ENCODE data around the gene MYBBP1A. TPM values are rescaled to one million over a fixed set of nuclear protein-coding genes. Genes with fewer than 3 reads are reported as not detected.

MYBBP1A gene
- total RNA-seq, 1 experiment from 2014 or later = 163 TPM

DNA sequence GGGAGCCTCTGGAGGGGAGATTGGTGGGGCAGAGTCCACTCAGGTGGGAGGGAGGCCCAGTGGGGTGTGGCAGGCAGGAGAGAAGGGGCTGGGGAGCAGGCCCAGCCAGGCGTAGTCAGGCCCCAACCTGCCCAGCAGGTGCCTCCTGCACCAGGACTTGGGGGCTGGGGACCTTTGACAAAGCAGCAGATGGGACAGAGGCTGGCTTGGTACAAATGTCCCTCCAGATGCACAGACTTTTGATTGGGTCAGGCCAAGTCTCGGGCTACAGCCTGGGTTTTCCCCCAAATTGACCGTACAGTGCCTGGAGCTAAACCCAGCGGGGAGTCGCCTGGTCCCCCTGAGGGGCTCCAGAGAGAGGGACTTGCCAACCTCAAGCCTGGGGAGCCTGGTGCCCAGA, 4.8 kb upstream of the MYBBP1A start (continued):
- TF ChIP-seq, protein P1, sequence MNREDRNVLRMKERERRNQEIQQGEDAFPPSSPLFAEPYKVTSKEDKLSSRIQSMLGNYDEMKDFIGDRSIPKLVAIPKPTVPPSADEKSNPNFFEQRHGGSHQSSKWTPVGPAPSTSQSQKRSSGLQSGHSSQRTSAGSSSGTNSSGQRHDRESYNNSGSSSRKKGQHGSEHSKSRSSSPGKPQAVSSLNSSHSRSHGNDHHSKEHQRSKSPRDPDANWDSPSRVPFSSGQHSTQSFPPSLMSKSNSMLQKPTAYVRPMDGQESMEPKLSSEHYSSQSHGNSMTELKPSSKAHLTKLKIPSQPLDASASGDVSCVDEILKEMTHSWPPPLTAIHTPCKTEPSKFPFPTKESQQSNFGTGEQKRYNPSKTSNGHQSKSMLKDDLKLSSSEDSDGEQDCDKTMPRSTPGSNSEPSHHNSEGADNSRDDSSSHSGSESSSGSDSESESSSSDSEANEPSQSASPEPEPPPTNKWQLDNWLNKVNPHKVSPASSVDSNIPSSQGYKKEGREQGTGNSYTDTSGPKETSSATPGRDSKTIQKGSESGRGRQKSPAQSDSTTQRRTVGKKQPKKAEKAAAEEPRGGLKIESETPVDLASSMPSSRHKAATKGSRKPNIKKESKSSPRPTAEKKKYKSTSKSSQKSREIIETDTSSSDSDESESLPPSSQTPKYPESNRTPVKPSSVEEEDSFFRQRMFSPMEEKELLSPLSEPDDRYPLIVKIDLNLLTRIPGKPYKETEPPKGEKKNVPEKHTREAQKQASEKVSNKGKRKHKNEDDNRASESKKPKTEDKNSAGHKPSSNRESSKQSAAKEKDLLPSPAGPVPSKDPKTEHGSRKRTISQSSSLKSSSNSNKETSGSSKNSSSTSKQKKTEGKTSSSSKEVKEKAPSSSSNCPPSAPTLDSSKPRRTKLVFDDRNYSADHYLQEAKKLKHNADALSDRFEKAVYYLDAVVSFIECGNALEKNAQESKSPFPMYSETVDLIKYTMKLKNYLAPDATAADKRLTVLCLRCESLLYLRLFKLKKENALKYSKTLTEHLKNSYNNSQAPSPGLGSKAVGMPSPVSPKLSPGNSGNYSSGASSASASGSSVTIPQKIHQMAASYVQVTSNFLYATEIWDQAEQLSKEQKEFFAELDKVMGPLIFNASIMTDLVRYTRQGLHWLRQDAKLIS (CRISPR knock-in tag; IDR thresholded peaks at IDR 0.05; ENCODE audit: borderline replicate concordance) = no peak
- TF ChIP-seq TP53 (CRISPR knock-in tag; IDR thresholded peaks at IDR 0.05) = no peak
- TF ChIP-seq ZNF121 (CRISPR knock-in tag; IDR thresholded peaks at IDR 0.05) = no peak
- no peak for TF ChIP-seq ZNF138 (CRISPR knock-in tag; conservative IDR thresholded peaks at IDR 0.05)
- TF ChIP-seq, protein P2, sequence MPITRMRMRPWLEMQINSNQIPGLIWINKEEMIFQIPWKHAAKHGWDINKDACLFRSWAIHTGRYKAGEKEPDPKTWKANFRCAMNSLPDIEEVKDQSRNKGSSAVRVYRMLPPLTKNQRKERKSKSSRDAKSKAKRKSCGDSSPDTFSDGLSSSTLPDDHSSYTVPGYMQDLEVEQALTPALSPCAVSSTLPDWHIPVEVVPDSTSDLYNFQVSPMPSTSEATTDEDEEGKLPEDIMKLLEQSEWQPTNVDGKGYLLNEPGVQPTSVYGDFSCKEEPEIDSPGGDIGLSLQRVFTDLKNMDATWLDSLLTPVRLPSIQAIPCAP (CRISPR knock-in tag; IDR thresholded peaks at IDR 0.05) = no peak
- TF ChIP-seq, protein P3, sequence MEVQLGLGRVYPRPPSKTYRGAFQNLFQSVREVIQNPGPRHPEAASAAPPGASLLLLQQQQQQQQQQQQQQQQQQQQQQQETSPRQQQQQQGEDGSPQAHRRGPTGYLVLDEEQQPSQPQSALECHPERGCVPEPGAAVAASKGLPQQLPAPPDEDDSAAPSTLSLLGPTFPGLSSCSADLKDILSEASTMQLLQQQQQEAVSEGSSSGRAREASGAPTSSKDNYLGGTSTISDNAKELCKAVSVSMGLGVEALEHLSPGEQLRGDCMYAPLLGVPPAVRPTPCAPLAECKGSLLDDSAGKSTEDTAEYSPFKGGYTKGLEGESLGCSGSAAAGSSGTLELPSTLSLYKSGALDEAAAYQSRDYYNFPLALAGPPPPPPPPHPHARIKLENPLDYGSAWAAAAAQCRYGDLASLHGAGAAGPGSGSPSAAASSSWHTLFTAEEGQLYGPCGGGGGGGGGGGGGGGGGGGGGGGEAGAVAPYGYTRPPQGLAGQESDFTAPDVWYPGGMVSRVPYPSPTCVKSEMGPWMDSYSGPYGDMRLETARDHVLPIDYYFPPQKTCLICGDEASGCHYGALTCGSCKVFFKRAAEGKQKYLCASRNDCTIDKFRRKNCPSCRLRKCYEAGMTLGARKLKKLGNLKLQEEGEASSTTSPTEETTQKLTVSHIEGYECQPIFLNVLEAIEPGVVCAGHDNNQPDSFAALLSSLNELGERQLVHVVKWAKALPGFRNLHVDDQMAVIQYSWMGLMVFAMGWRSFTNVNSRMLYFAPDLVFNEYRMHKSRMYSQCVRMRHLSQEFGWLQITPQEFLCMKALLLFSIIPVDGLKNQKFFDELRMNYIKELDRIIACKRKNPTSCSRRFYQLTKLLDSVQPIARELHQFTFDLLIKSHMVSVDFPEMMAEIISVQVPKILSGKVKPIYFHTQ (CRISPR knock-in tag; IDR thresholded peaks at IDR 0.05) = no peak
- TF ChIP-seq, protein P4, sequence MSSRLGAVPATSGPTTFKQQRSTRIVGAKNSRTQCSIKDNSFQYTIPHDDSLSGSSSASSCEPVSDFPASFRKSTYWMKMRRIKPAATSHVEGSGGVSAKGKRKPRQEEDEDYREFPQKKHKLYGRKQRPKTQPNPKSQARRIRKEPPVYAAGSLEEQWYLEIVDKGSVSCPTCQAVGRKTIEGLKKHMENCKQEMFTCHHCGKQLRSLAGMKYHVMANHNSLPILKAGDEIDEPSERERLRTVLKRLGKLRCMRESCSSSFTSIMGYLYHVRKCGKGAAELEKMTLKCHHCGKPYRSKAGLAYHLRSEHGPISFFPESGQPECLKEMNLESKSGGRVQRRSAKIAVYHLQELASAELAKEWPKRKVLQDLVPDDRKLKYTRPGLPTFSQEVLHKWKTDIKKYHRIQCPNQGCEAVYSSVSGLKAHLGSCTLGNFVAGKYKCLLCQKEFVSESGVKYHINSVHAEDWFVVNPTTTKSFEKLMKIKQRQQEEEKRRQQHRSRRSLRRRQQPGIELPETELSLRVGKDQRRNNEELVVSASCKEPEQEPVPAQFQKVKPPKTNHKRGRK (CRISPR knock-in tag; IDR thresholded peaks at IDR 0.05; ENCODE audit: borderline replicate concordance) = no peak
- TF ChIP-seq, protein P5, sequence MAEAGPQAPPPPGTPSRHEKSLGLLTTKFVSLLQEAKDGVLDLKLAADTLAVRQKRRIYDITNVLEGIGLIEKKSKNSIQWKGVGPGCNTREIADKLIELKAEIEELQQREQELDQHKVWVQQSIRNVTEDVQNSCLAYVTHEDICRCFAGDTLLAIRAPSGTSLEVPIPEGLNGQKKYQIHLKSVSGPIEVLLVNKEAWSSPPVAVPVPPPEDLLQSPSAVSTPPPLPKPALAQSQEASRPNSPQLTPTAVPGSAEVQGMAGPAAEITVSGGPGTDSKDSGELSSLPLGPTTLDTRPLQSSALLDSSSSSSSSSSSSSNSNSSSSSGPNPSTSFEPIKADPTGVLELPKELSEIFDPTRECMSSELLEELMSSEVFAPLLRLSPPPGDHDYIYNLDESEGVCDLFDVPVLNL (CRISPR knock-in tag; IDR thresholded peaks at IDR 0.05; ENCODE audit: borderline replicate concordance, low read depth) = no peak
- TF ChIP-seq ZNF416 (CRISPR knock-in tag; IDR thresholded peaks at IDR 0.05) = no peak
- no peak for TF ChIP-seq PRRX2 (CRISPR knock-in tag; IDR thresholded peaks at IDR 0.05)
- TF ChIP-seq, protein P6, sequence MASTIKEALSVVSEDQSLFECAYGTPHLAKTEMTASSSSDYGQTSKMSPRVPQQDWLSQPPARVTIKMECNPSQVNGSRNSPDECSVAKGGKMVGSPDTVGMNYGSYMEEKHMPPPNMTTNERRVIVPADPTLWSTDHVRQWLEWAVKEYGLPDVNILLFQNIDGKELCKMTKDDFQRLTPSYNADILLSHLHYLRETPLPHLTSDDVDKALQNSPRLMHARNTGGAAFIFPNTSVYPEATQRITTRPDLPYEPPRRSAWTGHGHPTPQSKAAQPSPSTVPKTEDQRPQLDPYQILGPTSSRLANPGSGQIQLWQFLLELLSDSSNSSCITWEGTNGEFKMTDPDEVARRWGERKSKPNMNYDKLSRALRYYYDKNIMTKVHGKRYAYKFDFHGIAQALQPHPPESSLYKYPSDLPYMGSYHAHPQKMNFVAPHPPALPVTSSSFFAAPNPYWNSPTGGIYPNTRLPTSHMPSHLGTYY (CRISPR knock-in tag; IDR thresholded peaks at IDR 0.05) = no peak
- no peak for TF ChIP-seq ATF1 (CRISPR knock-in tag; IDR thresholded peaks at IDR 0.05)
- no peak for TF ChIP-seq NFE2L1 (CRISPR knock-in tag; IDR thresholded peaks at IDR 0.05)
- TF ChIP-seq, protein P7, sequence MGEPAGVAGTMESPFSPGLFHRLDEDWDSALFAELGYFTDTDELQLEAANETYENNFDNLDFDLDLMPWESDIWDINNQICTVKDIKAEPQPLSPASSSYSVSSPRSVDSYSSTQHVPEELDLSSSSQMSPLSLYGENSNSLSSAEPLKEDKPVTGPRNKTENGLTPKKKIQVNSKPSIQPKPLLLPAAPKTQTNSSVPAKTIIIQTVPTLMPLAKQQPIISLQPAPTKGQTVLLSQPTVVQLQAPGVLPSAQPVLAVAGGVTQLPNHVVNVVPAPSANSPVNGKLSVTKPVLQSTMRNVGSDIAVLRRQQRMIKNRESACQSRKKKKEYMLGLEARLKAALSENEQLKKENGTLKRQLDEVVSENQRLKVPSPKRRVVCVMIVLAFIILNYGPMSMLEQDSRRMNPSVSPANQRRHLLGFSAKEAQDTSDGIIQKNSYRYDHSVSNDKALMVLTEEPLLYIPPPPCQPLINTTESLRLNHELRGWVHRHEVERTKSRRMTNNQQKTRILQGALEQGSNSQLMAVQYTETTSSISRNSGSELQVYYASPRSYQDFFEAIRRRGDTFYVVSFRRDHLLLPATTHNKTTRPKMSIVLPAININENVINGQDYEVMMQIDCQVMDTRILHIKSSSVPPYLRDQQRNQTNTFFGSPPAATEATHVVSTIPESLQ (CRISPR knock-in tag; IDR thresholded peaks at IDR 0.05) = no peak
- TF ChIP-seq, protein P8, sequence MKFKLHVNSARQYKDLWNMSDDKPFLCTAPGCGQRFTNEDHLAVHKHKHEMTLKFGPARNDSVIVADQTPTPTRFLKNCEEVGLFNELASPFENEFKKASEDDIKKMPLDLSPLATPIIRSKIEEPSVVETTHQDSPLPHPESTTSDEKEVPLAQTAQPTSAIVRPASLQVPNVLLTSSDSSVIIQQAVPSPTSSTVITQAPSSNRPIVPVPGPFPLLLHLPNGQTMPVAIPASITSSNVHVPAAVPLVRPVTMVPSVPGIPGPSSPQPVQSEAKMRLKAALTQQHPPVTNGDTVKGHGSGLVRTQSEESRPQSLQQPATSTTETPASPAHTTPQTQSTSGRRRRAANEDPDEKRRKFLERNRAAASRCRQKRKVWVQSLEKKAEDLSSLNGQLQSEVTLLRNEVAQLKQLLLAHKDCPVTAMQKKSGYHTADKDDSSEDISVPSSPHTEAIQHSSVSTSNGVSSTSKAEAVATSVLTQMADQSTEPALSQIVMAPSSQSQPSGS (CRISPR knock-in tag; IDR thresholded peaks at IDR 0.05; ENCODE audit: borderline replicate concordance, low read depth) = no peak
